ENCODE results near the gene AP5S1.
"Not testable (repeated sequence)": the region's sequence is repeated elsewhere in the genome, so short reads cannot be mapped to it uniquely, and the experiment has no call there.

AP5S1 gene

GRCh38 chr20:3785240-3786125 is 34.9 kb upstream of the AP5S1 start:
- H3K27me3 Mint-ChIP-seq = no peaks in the 10 kb centered on the region
- peak overlapping the region; percentile 72 for H3K27ac Mint-ChIP-seq
- peaks cover 10% of the 10 kb centered on the region for H3K36me3 Mint-ChIP-seq
- no peaks in the 10 kb centered on the region for H3K9me3 Mint-ChIP-seq
- peak overlapping the region; percentile 82 for H3K4me3 Mint-ChIP-seq
- H3K4me1 Mint-ChIP-seq = peaks cover 48% of the 10 kb centered on the region
- ATAC-seq = no peak

GRCh38 chr20:3786126-3786484 is 34.2 kb upstream of the AP5S1 start:
- peak overlapping the region; percentile 72 for H3K27ac Mint-ChIP-seq
- no peaks in the 10 kb centered on the region for H3K9me3 Mint-ChIP-seq
- peak; percentile 49 for ATAC-seq
- peaks cover 42% of the 10 kb centered on the region for H3K4me1 Mint-ChIP-seq
- no peaks in the 10 kb centered on the region for H3K27me3 Mint-ChIP-seq
- peaks cover 10% of the 10 kb centered on the region for H3K36me3 Mint-ChIP-seq
- H3K4me3 Mint-ChIP-seq = peak overlapping the region; percentile 82

GRCh38 chr20:3786665-3787323 is 33.6 kb upstream of the AP5S1 start, which contains the start of gene CENPB:
CENPB (minus strand) TSS chr20:3786740; CDS start chr20:3786483, 257 bp downstream.
- Mint-ChIP-seq H3K9me3 (no peaks in the 10 kb centered on the region), H3K27me3 (no peaks in the 10 kb centered on the region), H3K4me1 (peaks cover 35% of the 10 kb centered on the region), H3K4me3 (peak within 1 kb of the TSS; percentile 82), H3K27ac (peak within 1 kb of the TSS; percentile 72), H3K36me3 (peaks cover 10% of the 10 kb centered on the region)
- peak; percentile 95 for ATAC-seq

- Mint-ChIP-seq H3K9me3 (no peaks in the 10 kb centered on the region), H3K27ac (peak overlapping the region; percentile 9), H3K36me3 (peaks cover 10% of the 10 kb centered on the region), H3K4me1 (peaks cover 33% of the 10 kb centered on the region), H3K4me3 (peak overlapping the region; percentile 34), H3K27me3 (no peaks in the 10 kb centered on the region)
- no peak for ATAC-seq
Observed at GRCh38 chr20:3787324-3788014, 32.9 kb upstream of the AP5S1 start.

- H3K4me3 Mint-ChIP-seq = peak overlapping the region; percentile 3
- ATAC-seq = no peak
- peaks cover 10% of the 10 kb centered on the region for H3K36me3 Mint-ChIP-seq
- peak overlapping the region; percentile 54 for H3K27ac Mint-ChIP-seq
- H3K27me3 Mint-ChIP-seq = no peaks in the 10 kb centered on the region
- H3K9me3 Mint-ChIP-seq = no peaks in the 10 kb centered on the region
- H3K4me1 Mint-ChIP-seq = peaks cover 28% of the 10 kb centered on the region
Observed at GRCh38 chr20:3788685-3789155, 31.6 kb upstream of the AP5S1 start.

GRCh38 chr20:3789201-3789600 is 31.1 kb upstream of the AP5S1 start:
- Mint-ChIP-seq H3K27ac (peak overlapping the region; percentile 54), H3K4me1 (peaks cover 25% of the 10 kb centered on the region)
- not testable (repeated sequence) for ATAC-seq, H3K4me3 Mint-ChIP-seq, H3K27me3 Mint-ChIP-seq, H3K9me3 Mint-ChIP-seq, H3K36me3 Mint-ChIP-seq

GRCh38 chr20:3794168-3794567 is 26.2 kb upstream of the AP5S1 start:
- H3K4me1 Mint-ChIP-seq = peaks cover 36% of the 10 kb centered on the region
- H3K9me3 Mint-ChIP-seq, H3K36me3 Mint-ChIP-seq, H3K27me3 Mint-ChIP-seq, H3K27ac Mint-ChIP-seq, ATAC-seq, H3K4me3 Mint-ChIP-seq: not testable (repeated sequence)

- no peaks in the 10 kb centered on the region for H3K9me3 Mint-ChIP-seq
- peaks cover 43% of the 10 kb centered on the region for H3K4me1 Mint-ChIP-seq
- H3K27ac Mint-ChIP-seq = peak overlapping the region; percentile 99
- no peaks in the 10 kb centered on the region for H3K27me3 Mint-ChIP-seq
- no peaks in the 10 kb centered on the region for H3K36me3 Mint-ChIP-seq
- peak overlapping the region; percentile 95 for H3K4me3 Mint-ChIP-seq
- ATAC-seq = no peak
Observed at GRCh38 chr20:3794701-3795420, 25.5 kb upstream of the AP5S1 start.

GRCh38 chr20:3795511-3796468 is 24.6 kb upstream of the AP5S1 start, which contains the start of gene CDC25B:
CDC25B (plus strand) TSS chr20:3796310; CDS start chr20:3796532, 222 bp downstream.
- H3K27me3 Mint-ChIP-seq = no peaks in the 10 kb centered on the region
- peaks cover 4% of the 10 kb centered on the region for H3K36me3 Mint-ChIP-seq
- peak within 1 kb of the TSS; percentile 99 for H3K27ac Mint-ChIP-seq
- H3K4me3 Mint-ChIP-seq = peak within 1 kb of the TSS; percentile 95
- peak; percentile 93 for ATAC-seq
- no peaks in the 10 kb centered on the region for H3K9me3 Mint-ChIP-seq
- H3K4me1 Mint-ChIP-seq = peaks cover 52% of the 10 kb centered on the region

- H3K27me3 Mint-ChIP-seq = no peaks in the 10 kb centered on the region
- peaks cover 4% of the 10 kb centered on the region for H3K36me3 Mint-ChIP-seq
- H3K4me3 Mint-ChIP-seq = peak overlapping the region; percentile 95
- no peak for ATAC-seq
- peak overlapping the region; percentile 99 for H3K27ac Mint-ChIP-seq
- no peaks in the 10 kb centered on the region for H3K9me3 Mint-ChIP-seq
- peaks cover 60% of the 10 kb centered on the region for H3K4me1 Mint-ChIP-seq
Observed at GRCh38 chr20:3796477-3797225, 23.7 kb upstream of the AP5S1 start.

GRCh38 chr20:3797226-3797545 is 23.2 kb upstream of the AP5S1 start:
- H3K4me3 Mint-ChIP-seq = peak overlapping the region; percentile 95
- H3K27ac Mint-ChIP-seq = peak overlapping the region; percentile 99
- H3K36me3 Mint-ChIP-seq = peaks cover 9% of the 10 kb centered on the region
- no peaks in the 10 kb centered on the region for H3K9me3 Mint-ChIP-seq
- H3K4me1 Mint-ChIP-seq = peaks cover 61% of the 10 kb centered on the region
- H3K27me3 Mint-ChIP-seq = no peaks in the 10 kb centered on the region
- no peak for ATAC-seq

- no peaks in the 10 kb centered on the region for H3K27me3 Mint-ChIP-seq
- no peaks in the 10 kb centered on the region for H3K9me3 Mint-ChIP-seq
- ATAC-seq = no peak
- peaks cover 15% of the 10 kb centered on the region for H3K36me3 Mint-ChIP-seq
- H3K4me3 Mint-ChIP-seq = peak overlapping the region; percentile 95
- H3K27ac Mint-ChIP-seq = peak overlapping the region; percentile 99
- H3K4me1 Mint-ChIP-seq = peaks cover 67% of the 10 kb centered on the region
Observed at GRCh38 chr20:3797592-3798372, 22.6 kb upstream of the AP5S1 start.

- Mint-ChIP-seq H3K9me3 (no peaks in the 10 kb centered on the region), H3K36me3 (peaks cover 18% of the 10 kb centered on the region), H3K27me3 (no peaks in the 10 kb centered on the region), H3K27ac (peak overlapping the region; percentile 99), H3K4me3 (peak overlapping the region; percentile 95), H3K4me1 (peaks cover 70% of the 10 kb centered on the region)
- ATAC-seq = no peak
Observed at GRCh38 chr20:3798373-3798768, 22.0 kb upstream of the AP5S1 start.
